BLaER1 treated with 17β-estradiol and CSF1 and Interleukin-3, amounts not matched to agents 10 nM and 100 nM (cell line): ENCODE results near the gene CNOT4.

ENCODE experiments used
- H3K27ac ChIP-seq, 11 experiments: shearing (Covaris generic); formaldehyde crosslinking; 2 replicates each; pipeline ENCODE4 v1.8.1; 2022
- H3K27me3 ChIP-seq, 11 experiments: shearing (Covaris generic); formaldehyde crosslinking; 2 replicates each; pipeline ENCODE4 v1.8.1; 2022
- H3K36me3 ChIP-seq, 11 experiments: shearing (Covaris generic); formaldehyde crosslinking; 2 replicates each; pipeline ENCODE4 v1.8.1; 2022
- H3K4me1 ChIP-seq, 10 experiments: shearing (Covaris generic); formaldehyde crosslinking; 2 replicates each; pipeline ENCODE4 v1.8.1; 2022
- H3K4me2 ChIP-seq, 11 experiments: shearing (Covaris generic); formaldehyde crosslinking; 2 replicates each; pipeline ENCODE4 v1.8.1; 2022
- H3K4me3 ChIP-seq, 10 experiments: shearing (Covaris generic); formaldehyde crosslinking; 2 replicates each; pipeline ENCODE4 v1.8.1; 2022
- H3K9ac ChIP-seq, 11 experiments: shearing (Covaris generic); formaldehyde crosslinking; 2 replicates each; pipeline ENCODE4 v1.8.1; 2022
- H3K9me3 ChIP-seq, 11 experiments: shearing (Covaris generic); formaldehyde crosslinking; replicated peaks in 1 of 11; 2 replicates each; pipeline ENCODE4 v1.8.1; 2022
- H4K20me1 ChIP-seq, 11 experiments: shearing (Covaris generic); formaldehyde crosslinking; 2 replicates each; pipeline ENCODE4 v1.8.1; 2022
- Cebpa-rat ChIP-seq, 11 experiments: shearing (Covaris generic); IDR thresholded peaks; 2 replicates each; pipeline ENCODE4 v1.8.1; 2022

CNOT4 gene

GRCh38 chr7:135541029-135541428 lies 31.1 kb upstream of the CNOT4 start:
- no peak overlapping the region for H3K4me2 ChIP-seq

DNA sequence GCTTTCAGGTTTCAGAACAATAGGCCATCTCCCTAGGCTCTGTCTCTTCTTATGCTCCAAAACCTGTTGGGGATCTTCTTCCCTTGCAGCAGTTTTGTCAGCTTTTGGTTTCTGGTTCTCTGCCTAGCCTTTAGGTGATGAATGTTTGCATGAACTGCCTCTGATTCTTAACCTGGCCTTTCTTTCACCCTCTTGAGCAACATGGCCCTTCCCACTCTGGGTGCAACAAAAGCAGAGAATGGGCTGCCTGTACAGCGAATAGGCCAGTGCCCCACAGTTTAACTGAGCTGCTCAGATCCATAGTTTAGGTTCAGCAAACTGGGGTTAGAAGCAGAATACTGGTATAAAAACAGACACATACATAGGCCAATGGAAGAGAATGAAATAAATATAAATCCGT lies 29.7 kb upstream of the CNOT4 start:
- H3K4me2 ChIP-seq = no peak overlapping the region
- H3K4me3 ChIP-seq = no peak overlapping the region
- peaks cover 0 to 4% (median 0%) of the 10 kb centered on the region in 11 experiments; a peak in 1 of 22 replicates for H3K9me3 ChIP-seq
- TF ChIP-seq Cebpa-rat (IDR thresholded peaks at IDR 0.05) = no peak
- no peak overlapping the region for H3K9ac ChIP-seq
- no peak overlapping the region for H3K27ac ChIP-seq
- no peaks in the 10 kb centered on the region for H3K36me3 ChIP-seq
- no peaks in the 10 kb centered on the region for H3K27me3 ChIP-seq
- peaks cover 0 to 14% (median 11%) of the 10 kb centered on the region in 10 experiments; a peak in 14 of 20 replicates for H3K4me1 ChIP-seq
- no peaks in the 10 kb centered on the region for H4K20me1 ChIP-seq

More at GRCh38 chr7:135541029-135541428, 31.1 kb upstream of the CNOT4 start:
- H3K4me1 ChIP-seq = peaks cover 0 to 14% (median 11%) of the 10 kb centered on the region in 10 experiments; a peak in 14 of 20 replicates
- H4K20me1 ChIP-seq = no peaks in the 10 kb centered on the region
- H3K4me3 ChIP-seq = no peak overlapping the region
- no peak overlapping the region for H3K27ac ChIP-seq
- no peak overlapping the region for H3K9ac ChIP-seq
- H3K36me3 ChIP-seq = no peaks in the 10 kb centered on the region
- no peaks in the 10 kb centered on the region for H3K27me3 ChIP-seq
- no peak for TF ChIP-seq Cebpa-rat (IDR thresholded peaks at IDR 0.05)
- peaks cover 0 to 3% (median 0%) of the 10 kb centered on the region in 11 experiments; a peak in 1 of 22 replicates for H3K9me3 ChIP-seq

- Histone ChIP-seq H3K27me3 (no peaks in the 10 kb centered on the region), H3K27ac (peak overlapping the region in 5 of 11 experiments; percentile 54 to 69 (median 67); a peak in 6 of 22 replicates), H3K4me1 (peaks cover 0 to 14% (median 11%) of the 10 kb centered on the region in 10 experiments; a peak in 14 of 20 replicates), H3K4me2 (peak overlapping the region in 6 of 11 experiments; percentile 44 to 78 (median 62); a peak in 9 of 22 replicates), H3K9me3 (peaks cover 0 to 4% (median 0%) of the 10 kb centered on the region in 11 experiments; a peak in 1 of 22 replicates), H3K36me3 (no peaks in the 10 kb centered on the region), H4K20me1 (no peaks in the 10 kb centered on the region), H3K9ac (0 out of 22 replicates have a peak overlapping the region, but pooled peaks of 1 of the 11 experiments have one; percentile 48), H3K4me3 (no peak overlapping the region)
- TF ChIP-seq Cebpa-rat (IDR thresholded peaks at IDR 0.05) = no peak
Observed at GRCh38 chr7:135538376-135538775, 28.5 kb upstream of the CNOT4 start.

- H3K9ac ChIP-seq = peak overlapping the region in 4 of 11 experiments; percentile 22 to 48 (median 36); a peak in 3 of 22 replicates
- H3K4me2 ChIP-seq = peak overlapping the region in 7 of 11 experiments; percentile 4 to 78 (median 61); a peak in 13 of 22 replicates
- H3K4me1 ChIP-seq = peaks cover 0 to 14% (median 11%) of the 10 kb centered on the region in 10 experiments; a peak in 14 of 20 replicates
- H3K27me3 ChIP-seq = no peaks in the 10 kb centered on the region
- peak overlapping the region in 8 of 11 experiments; percentile 22 to 69 (median 54); a peak in 14 of 22 replicates for H3K27ac ChIP-seq
- H3K9me3 ChIP-seq = peaks cover 0 to 4% (median 0%) of the 10 kb centered on the region in 11 experiments; a peak in 1 of 22 replicates
- no peak overlapping the region for H3K4me3 ChIP-seq
- H4K20me1 ChIP-seq = no peaks in the 10 kb centered on the region
- TF ChIP-seq Cebpa-rat (IDR thresholded peaks at IDR 0.05) = no peak
- no peaks in the 10 kb centered on the region for H3K36me3 ChIP-seq
Observed at GRCh38 chr7:135537905-135538304, 28.0 kb upstream of the CNOT4 start.

GRCh38 chr7:135537453-135537852 lies 27.6 kb upstream of the CNOT4 start:
- Histone ChIP-seq H3K27me3 (no peaks in the 10 kb centered on the region), H3K4me3 (no peak overlapping the region), H3K27ac (peak overlapping the region in 8 of 11 experiments; percentile 22 to 69 (median 54); a peak in 14 of 22 replicates), H4K20me1 (no peaks in the 10 kb centered on the region), H3K9ac (peak overlapping the region in 4 of 11 experiments; percentile 22 to 48 (median 36); a peak in 3 of 22 replicates), H3K9me3 (peaks cover 0 to 4% (median 0%) of the 10 kb centered on the region in 11 experiments; a peak in 1 of 22 replicates), H3K36me3 (no peaks in the 10 kb centered on the region), H3K4me2 (peak overlapping the region in 7 of 11 experiments; percentile 4 to 78 (median 61); a peak in 13 of 22 replicates), H3K4me1 (peaks cover 0 to 14% (median 11%) of the 10 kb centered on the region in 10 experiments; a peak in 14 of 20 replicates)
- no peak for TF ChIP-seq Cebpa-rat (IDR thresholded peaks at IDR 0.05)

GRCh38 chr7:135536150-135536549 lies 26.2 kb upstream of the CNOT4 start:
- Histone ChIP-seq H3K9me3 (peaks cover 0 to 4% (median 0%) of the 10 kb centered on the region in 11 experiments; a peak in 1 of 22 replicates), H3K27ac (no peak overlapping the region), H3K4me2 (no peak overlapping the region), H3K36me3 (no peaks in the 10 kb centered on the region), H4K20me1 (no peaks in the 10 kb centered on the region), H3K9ac (no peak overlapping the region), H3K4me1 (peaks cover 0 to 14% (median 11%) of the 10 kb centered on the region in 10 experiments; a peak in 14 of 20 replicates), H3K4me3 (no peak overlapping the region), H3K27me3 (no peaks in the 10 kb centered on the region)
- TF ChIP-seq Cebpa-rat (IDR thresholded peaks at IDR 0.05) = peak in 1 of 11 experiments; percentile 19; a peak in 1 of 22 replicates

DNA sequence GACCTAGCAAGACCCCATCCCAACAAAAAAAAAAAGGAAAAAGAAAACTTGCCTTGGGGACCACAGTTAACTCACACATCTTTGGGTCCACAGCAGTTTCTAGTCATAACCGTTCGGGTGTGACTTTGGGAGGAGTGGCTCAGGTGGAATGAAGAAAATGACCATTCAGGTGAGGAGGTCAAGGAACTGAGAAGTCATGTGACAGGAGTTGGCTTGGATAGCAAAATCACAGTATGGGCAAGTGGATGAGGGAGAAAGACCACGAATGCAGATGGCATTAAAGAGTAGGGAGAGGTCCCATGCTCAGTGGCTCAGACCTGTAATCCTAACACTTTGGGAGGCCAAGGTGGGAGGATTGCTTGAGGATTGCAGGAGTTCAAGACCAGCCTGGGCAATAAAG lies 17.1 kb upstream of the CNOT4 start:
- Histone ChIP-seq H3K4me2 (no peak overlapping the region), H3K4me1 (no peaks in the 10 kb centered on the region), H3K27me3 (no peaks in the 10 kb centered on the region), H3K27ac (no peak overlapping the region), H3K9me3 (peaks cover 8 to 14% (median 11%) of the 10 kb centered on the region in 11 experiments; a peak in 15 of 22 replicates), H3K4me3 (no peak overlapping the region), H4K20me1 (no peaks in the 10 kb centered on the region), H3K9ac (no peak overlapping the region), H3K36me3 (no peaks in the 10 kb centered on the region)
- no peak for TF ChIP-seq Cebpa-rat (IDR thresholded peaks at IDR 0.05)

DNA sequence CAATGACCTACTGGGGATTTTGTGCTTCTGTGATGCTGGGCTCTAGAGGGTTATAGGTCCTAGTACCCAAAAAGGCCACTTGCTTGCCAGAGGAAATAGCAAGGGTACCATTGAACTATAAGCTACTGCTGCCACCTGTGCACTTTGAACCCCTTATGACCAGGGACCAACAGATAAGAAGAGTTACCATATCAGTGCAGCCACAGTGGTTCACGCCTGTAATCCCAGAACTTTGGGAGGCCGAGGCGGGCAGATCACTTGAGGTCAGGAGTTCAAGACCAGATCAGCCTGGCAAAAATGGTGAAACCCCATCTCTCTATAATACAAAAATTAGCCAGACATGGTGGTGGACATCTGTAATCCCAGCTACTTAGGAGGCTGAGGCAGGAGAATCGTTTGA lies 15.5 kb upstream of the CNOT4 start:
- H3K9ac ChIP-seq = no peak overlapping the region
- no peak overlapping the region for H3K27ac ChIP-seq
- no peaks in the 10 kb centered on the region for H4K20me1 ChIP-seq
- no peak overlapping the region for H3K4me2 ChIP-seq
- H3K27me3 ChIP-seq = no peaks in the 10 kb centered on the region
- TF ChIP-seq Cebpa-rat (IDR thresholded peaks at IDR 0.05) = no peak
- no peak overlapping the region for H3K4me3 ChIP-seq
- peaks cover 8 to 14% (median 11%) of the 10 kb centered on the region in 11 experiments; a peak in 15 of 22 replicates for H3K9me3 ChIP-seq
- no peaks in the 10 kb centered on the region for H3K36me3 ChIP-seq
- no peaks in the 10 kb centered on the region for H3K4me1 ChIP-seq

- H3K4me1 ChIP-seq = no peaks in the 10 kb centered on the region
Observed at GRCh38 chr7:135523146-135523545, 13.2 kb upstream of the CNOT4 start.

More at GRCh38 chr7:135523146-135523545, 13.2 kb upstream of the CNOT4 start:
- Histone ChIP-seq H3K4me3 (no peak overlapping the region), H4K20me1 (no peaks in the 10 kb centered on the region), H3K27ac (no peak overlapping the region), H3K9me3 (peaks cover 8 to 14% (median 11%) of the 10 kb centered on the region in 11 experiments; a peak in 15 of 22 replicates), H3K27me3 (no peaks in the 10 kb centered on the region), H3K9ac (no peak overlapping the region), H3K4me2 (no peak overlapping the region), H3K36me3 (no peaks in the 10 kb centered on the region)
- TF ChIP-seq Cebpa-rat (IDR thresholded peaks at IDR 0.05) = no peak
